Dedifferentiated amniotic fluid mesenchymal stem cell (primary cell): Measurements from ENCODE around the gene OR4X2.
"Not testable (repeated sequence)": the region's sequence is repeated elsewhere in the genome, so short reads cannot be mapped to it uniquely, and the experiment has no call there.

Source experiments
- DNase-seq: peaks from one replicate; pipeline ENCODE4 v3.0.0-alpha.2; 2016; ENCODE audit errors: extremely low spot score

The OR4X2 gene

GRCh38 chr11:48244804-48245203 is at the start of gene OR4X2:
TSS of gene OR4X2 (plus strand) at chr11:48245104. CDS start at chr11:48245104, 0 bp downstream.
- no peak for DNase-seq

- no peak for DNase-seq
Measured at GRCh38 chr11:48207881-48208280, 37.0 kb upstream of the OR4X2 start.

GRCh38 chr11:48210052-48210451 is 34.9 kb upstream of the OR4X2 start:
- no peak for DNase-seq

GRCh38 chr11:48216510-48216909 is 28.4 kb upstream of the OR4X2 start, which contains the start of gene OR4B1:
TSS of gene OR4B1 (plus strand) at chr11:48216810. CDS start at chr11:48216810, 0 bp downstream.
- no peak for DNase-seq

- DNase-seq = no peak
Measured at GRCh38 chr11:48228761-48229160, 16.1 kb upstream of the OR4X2 start.

- not testable (repeated sequence) for DNase-seq
Measured at GRCh38 chr11:48230057-48230456, 14.8 kb upstream of the OR4X2 start.

- no peak for DNase-seq
Measured at GRCh38 chr11:48237727-48238126, 7.2 kb upstream of the OR4X2 start.

GRCh38 chr11:48242501-48242900 is 2.4 kb upstream of the OR4X2 start:
- no peak for DNase-seq

- no peak for DNase-seq
Measured at GRCh38 chr11:48248902-48249301, 4.0 kb downstream of the OR4X2 start.

GRCh38 chr11:48261600-48261999 is 16.7 kb downstream of the OR4X2 start:
- DNase-seq = no peak

- no peak for DNase-seq
Measured at GRCh38 chr11:48263423-48263911, 18.6 kb downstream of the OR4X2 start, which contains the start of gene OR4X1. TSS of gene OR4X1 (plus strand) at chr11:48263861. CDS start at chr11:48263861, 0 bp downstream.

- DNase-seq = no peak
Measured at GRCh38 chr11:48270621-48271020, 25.7 kb downstream of the OR4X2 start.

GRCh38 chr11:48272606-48273005 is 27.7 kb downstream of the OR4X2 start:
- DNase-seq = no peak
